HG02623 (cell line): ENCODE measurements around the gene CNTROB.

ENCODE experiments used
- ATAC-seq: cut with Tn5 transposase; IDR thresholded peaks from one replicate; pipeline ENCODE4 v1.9.1; 2021; ENCODE audit warnings: moderate library complexity; ENCODE audit not compliant: unreplicated experiment

The CNTROB gene, protein sequence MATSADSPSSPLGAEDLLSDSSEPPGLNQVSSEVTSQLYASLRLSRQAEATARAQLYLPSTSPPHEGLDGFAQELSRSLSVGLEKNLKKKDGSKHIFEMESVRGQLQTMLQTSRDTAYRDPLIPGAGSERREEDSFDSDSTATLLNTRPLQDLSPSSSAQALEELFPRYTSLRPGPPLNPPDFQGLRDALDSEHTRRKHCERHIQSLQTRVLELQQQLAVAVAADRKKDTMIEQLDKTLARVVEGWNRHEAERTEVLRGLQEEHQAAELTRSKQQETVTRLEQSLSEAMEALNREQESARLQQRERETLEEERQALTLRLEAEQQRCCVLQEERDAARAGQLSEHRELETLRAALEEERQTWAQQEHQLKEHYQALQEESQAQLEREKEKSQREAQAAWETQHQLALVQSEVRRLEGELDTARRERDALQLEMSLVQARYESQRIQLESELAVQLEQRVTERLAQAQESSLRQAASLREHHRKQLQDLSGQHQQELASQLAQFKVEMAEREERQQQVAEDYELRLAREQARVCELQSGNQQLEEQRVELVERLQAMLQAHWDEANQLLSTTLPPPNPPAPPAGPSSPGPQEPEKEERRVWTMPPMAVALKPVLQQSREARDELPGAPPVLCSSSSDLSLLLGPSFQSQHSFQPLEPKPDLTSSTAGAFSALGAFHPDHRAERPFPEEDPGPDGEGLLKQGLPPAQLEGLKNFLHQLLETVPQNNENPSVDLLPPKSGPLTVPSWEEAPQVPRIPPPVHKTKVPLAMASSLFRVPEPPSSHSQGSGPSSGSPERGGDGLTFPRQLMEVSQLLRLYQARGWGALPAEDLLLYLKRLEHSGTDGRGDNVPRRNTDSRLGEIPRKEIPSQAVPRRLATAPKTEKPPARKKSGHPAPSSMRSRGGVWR

DNA sequence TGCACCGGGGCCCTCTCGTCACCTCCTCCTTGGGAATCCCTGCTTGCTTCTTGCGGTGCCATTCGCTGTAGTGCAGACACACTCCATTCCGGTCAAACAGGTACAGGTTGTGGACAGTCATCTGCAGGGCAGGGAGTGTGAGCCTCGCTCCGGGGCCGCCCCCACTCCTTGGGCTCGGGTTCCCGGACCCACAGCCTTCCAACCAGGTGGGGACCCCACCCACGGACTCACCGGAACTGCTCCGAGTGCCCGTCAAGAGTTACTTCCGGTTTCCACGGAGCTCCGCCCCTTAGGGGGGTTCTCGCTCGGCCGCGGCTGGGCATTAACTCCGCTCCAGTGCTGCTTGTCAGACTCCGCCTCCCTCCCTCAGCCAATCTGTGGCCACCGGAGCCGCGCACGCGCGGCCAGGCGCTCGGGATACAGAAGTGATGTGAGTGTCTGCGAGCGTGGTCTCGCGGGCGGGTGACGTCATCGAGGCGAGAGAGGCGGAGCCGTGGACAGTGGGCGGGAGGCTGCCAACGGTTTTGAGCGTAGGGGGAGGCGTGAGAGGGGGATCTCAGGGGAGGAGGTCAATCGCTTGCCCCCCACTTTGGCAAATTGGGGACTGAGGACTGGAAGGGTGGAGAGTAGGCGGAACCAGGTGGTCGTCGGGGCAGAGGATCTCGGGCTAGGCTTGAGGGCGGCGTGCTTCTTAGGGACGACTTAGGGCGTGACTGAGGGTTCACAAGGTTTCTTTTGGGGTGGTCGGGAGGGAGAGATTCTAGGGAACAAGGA is at the start of gene CNTROB, which contains the start of gene TRAPPC1:
Gene CNTROB, plus strand, starts transcription at position 498 of the 774 bp plus-strand sequence. CDS start 874 bp downstream, outside the sequence.
Gene TRAPPC1, minus strand, starts transcription at position 238 of the 774 bp plus-strand sequence. Its CDS starts 117 bp downstream, at position 121.
- peak; percentile 92 for ATAC-seq

DNA sequence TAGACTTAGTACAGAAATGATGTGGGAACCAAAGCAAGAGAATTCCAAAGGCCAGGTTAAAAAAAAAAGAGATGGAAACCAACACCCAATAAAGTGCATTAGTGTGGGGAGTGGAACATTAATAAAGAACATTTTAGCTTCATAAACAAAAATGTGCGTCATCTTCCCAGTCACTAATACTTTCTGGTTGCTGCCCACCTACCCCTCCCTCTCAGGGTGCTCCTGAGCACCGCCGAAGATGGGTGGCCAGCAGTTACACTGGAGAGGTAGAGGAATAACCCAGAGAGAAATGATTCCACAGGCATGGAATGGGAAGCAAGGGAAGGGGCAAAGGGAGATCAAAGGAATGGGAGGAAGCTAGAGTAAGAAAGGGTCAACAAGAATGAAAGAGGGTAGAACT is 49.4 kb upstream of the CNTROB start:
- no peak for ATAC-seq

DNA sequence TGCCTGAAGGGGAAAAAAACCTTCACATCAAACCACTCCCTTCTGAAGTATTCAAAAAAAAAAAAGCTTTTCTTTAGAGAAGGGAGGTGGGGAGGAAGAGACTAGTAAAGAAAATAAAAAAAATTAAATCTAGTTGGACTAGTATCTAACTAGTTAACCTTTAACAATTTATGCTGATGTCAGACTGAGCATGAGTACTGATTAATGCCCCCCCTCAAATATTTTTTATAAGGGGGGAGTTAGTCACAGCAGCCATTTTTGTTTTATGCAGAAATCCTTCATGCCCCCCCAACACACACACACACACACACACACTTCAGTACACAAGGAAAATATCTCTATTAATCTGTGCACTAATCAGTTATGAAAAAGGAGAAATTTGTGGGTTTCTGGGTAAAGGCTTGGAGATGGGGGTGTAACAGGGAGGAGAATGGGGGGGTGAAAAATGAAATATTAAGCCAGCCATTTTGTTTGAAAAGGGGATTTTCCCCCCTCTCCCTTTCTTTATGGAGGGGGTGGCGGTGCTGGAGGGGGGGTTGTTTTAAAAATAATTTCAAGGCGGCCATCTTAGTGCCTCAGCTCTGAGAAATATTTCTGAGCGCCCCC is 48.1 kb upstream of the CNTROB start:
- ATAC-seq: no peak

DNA sequence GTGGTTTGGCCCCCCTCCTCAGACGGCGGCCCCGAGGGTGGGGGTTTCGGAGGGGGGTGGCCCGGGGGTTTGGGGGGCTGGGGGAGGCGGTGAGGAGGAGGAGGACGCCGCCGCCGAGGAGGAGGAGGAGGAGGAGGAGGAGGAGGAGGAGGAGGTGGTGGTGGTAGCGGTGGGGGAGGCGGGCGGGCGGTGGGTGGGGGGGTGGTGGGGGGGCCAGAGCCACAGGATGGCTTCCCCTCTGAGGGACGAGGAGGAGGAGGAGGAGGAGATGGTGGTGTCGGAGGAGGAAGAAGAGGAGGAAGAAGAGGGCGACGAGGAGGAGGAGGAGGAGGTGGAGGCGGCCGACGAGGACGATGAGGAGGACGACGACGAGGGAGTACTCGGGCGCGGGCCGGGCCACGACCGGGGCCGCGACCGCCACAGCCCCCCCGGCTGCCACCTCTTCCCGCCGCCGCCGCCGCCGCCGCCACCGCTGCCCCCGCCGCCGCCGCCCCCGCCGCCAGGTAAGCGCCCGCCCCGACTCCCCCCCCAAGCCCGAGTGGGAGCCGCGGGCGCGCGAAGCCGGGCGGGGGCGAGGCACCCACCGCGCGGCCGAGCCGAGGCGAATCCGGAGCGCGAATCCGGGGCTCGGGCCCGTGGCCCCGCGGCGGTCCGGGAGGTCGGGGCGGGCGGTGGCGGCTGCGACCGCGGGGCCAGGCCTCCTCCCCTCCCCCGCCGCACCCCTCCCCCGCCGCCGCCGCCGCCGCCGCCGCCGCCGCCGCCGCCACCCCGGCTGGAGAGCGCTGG is 47.2 kb upstream of the CNTROB start:
- no peak for ATAC-seq

DNA sequence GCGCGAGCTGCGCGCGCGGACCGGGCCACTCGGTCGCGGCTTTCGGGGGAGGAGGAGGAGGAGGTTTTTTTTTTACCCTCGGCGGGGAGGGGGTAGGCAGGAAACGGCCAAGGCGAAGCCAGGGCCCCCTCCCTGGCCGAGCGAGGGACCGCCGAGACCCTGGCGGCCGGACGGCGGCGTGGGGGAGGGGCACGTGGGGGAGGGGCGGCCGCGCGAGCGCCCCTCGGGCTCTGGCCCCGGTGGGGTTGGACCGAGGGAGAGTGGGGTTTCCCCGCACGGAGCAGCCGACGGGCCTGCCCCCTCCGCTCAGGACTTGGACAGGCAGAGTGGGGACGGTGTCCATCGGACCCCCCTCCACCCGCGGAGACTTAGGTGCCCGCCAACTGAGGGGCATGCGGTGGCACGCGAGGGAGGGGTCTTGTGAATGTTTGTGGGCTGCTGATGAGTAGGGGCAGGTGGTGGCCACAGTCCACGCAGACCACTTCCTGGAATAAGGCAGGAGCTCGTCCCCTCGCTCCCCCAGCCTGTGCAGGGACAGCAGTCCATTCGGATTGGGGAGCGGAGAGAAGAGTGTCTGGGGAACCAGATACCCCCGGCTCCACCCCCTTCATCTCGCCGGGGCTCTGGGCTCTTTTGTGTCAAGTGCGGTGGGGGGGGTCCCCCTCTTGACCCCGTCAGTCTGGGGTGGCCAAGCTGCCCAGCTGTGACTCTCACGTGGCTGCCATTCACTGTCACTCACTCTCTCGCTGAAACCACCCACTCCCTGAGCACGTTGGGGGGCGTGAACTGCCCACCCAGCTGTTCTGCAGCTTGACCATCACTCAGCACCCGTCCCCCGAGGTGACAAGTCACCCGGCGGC is 46.4 kb upstream of the CNTROB start:
- ATAC-seq: no peak

DNA sequence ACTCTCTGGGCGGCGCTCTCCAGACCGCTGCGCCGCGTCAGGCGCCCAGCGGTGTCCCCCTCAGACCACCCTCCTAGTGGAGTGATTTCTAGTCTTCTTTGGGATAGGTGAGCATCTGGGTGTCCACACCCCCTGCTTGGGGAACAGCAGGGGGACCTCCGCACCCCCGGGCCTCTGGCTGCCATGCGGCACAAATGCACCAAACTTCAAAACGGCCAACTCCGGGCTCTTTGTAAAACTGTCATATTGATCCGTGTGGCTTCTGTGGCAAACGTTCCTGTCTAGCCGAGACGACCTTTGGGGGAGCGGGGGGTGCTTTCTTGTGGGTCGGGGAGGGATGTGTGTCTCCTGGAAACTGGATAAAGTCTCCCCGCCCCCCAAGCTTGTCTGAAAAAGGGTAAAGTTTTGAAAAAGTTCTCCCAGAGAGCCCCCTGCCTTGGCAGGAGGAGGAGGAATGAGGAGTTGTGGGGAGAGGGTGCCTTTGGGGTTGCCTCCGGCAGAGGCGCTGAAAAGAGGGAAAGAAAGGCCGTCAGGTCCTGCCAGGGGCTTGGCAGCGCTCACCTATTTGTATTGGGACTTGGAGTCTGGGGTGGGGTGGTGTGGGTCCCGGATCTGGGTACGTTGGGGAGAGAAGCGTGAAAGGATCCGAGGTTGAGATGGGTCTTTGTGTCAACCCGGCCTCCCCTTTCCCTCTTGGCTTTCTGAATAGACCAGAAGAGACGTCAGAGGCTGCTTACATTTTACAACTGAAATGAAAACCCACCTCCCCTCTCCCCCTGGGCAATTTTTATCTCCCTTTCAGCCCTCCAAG is 45.6 kb upstream of the CNTROB start:
- no peak for ATAC-seq

DNA sequence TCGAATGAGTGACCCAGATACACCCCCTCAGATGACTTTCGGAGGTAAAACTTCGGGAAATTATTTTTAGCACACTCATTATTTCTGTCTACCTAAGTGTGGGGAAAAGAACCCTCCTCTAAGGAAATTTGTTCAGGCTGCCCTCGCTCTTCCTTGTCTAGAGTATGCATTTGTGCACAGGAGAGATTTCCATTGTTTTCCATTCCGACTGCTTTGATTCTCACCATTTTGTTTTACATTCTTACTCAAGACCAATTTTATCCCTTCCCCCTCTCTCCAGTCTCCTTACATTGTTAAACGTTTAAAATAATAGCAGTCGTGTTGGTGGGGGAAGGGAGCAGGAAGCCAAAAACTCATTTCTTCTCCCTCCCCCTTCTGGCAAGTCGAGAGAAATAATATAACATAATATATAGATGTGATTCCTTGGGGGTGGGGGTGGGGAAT is 44.9 kb upstream of the CNTROB start:
- no peak for ATAC-seq

DNA sequence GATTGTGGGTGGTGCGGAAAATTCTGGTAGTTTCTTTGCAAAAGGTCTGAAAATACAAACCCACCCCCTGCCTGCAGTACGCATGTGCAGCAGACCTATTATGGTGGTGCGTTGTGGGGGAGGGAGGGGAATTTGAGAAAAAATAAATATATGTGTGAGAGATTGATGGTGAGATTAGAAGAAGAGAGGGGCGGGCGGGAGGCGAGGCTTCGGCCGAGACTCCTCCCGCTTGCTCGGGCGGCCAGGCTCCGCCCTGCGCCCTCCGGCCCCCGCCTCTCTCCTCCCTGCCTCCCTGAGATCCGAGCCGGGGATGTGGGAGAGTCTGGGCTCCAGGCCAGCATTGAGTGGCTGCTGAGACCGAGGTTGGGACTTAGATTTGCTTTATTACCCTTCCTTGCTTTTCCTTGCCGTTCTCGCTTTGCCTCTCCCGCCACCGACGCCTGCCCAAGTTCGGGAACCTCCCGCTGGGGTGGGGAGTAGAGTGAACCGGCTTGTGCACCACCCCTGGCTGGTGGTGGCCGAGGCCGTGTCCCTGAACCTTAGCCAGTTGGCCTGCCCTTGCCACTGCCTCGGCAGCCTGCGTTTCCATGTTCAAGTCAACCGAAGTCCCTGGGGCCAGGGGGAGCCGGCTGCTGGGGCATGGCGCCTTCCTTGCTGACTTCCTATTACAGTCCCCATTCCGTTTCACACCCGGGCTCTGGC is 44.4 kb upstream of the CNTROB start:
- ATAC-seq: peak; percentile 43

DNA sequence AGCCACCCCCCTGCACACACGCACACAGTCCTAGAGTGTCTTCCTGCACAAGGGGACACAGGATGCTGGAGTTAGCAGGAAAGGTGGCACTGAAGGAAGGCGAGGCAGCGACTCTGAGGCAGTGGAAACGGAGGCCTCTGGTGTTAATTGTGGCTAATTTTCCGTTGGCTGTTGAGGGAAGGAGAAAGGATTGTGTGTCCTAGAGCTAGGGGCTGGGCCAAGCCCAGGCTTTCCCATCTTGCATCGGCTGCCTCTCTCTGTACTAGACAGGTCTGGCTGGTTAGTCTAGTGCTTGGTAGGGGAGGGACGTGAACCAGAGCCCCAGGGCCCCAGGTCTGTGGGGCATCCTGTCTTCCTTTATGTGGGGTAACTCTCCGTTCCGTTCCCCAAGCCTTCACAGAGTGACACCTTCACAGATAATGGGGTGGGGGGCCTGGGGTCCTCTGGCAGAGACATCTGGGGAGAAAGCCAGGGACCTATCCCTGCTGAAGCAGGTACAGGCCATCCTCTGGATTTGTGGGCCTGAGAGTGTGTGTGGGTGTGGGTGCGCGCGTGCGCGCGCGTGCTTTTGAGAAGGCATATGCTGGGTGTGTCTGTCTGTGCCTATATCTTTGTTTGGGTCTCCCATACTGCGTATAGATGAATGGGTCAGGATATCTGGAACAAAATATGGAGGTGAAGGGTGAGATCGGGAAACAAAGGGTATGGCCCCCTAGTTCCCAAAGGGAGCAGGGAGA is 43.7 kb upstream of the CNTROB start, which contains the start of gene CHD3:
Gene CHD3, plus strand, starts transcription at position 606 of the 737 bp plus-strand sequence. CDS start 212 bp downstream, outside the sequence.
- no peak for ATAC-seq

DNA sequence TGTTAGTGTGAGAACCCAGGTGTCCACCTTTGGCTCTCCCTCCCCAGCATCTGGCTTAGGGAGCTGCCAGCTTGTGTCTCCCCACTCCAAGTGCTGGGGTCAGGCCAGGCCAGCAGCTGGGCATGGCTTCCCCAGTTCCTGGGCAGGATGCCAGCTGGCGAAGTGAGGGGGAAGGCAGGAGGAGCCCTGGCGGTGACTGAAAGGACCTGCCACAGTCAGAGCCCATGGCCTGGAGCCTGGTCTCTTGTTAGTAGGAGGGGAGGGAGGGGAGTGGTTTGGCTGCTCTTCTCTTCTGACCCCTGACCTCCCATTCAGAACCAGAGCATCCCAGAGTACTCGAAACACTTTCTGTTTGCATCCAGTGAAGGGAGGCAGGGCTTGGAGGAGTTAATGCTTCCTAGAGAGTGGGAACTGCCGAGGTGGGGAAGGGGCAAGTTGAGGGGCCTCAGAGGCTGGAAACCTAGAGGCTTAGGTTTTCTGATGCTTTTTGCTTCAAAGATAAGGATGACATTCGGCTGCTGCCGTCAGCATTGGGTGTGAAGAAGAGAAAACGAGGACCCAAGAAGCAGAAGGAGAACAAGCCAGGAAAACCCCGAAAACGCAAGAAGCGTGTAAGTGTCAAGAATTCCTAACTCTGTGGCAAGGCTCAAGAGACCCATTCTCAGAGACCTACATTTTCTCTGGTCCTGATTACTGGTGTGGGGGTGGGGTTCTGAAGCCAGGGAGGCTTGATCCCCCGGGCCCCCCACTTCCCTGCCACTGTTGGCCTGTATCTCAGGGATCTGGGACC is 42.6 kb upstream of the CNTROB start:
- ATAC-seq: no peak

DNA sequence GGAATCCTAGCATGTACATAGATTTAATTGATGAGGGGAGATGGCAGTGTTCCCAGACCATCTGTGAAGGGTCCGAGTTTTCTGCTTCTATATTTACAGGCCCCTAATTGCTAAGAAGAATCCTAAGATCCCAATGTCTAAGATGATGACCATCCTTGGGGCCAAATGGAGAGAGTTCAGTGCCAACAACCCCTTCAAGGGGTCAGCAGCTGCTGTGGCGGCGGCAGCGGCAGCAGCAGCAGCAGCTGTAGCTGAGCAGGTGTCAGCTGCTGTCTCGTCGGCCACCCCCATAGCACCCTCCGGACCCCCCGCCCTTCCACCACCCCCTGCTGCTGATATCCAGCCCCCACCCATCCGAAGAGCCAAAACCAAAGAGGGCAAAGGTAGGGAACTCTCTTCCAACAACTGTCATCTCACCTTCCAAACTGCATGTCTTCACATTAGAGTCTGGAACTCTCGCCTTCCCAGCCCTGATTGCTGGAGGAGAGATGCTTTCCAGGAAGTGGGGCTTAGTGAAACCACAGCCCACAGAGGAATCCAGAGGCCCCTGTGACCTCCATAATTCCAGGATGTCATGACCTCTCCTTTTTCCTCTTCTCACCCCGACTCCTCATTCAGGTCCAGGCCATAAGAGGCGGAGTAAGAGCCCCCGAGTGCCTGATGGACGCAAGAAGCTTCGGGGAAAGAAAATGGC is 38.7 kb upstream of the CNTROB start:
- ATAC-seq: no peak

DNA sequence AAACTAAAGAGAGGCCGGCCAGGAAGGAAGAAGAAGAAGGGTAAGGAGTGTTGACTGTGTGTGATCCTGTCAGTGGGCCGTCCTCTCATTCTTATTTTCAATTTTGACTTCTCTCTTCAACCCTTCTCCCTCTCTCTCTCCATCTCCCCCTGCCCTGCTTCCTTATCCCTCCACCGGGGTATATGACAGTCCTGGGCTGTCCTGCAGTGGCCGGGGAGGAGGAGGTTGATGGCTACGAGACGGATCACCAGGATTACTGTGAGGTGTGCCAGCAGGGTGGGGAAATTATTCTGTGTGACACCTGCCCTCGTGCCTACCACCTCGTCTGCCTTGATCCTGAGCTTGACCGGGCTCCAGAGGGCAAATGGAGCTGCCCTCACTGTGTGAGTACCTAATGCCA is 37.8 kb upstream of the CNTROB start:
- no peak for ATAC-seq

DNA sequence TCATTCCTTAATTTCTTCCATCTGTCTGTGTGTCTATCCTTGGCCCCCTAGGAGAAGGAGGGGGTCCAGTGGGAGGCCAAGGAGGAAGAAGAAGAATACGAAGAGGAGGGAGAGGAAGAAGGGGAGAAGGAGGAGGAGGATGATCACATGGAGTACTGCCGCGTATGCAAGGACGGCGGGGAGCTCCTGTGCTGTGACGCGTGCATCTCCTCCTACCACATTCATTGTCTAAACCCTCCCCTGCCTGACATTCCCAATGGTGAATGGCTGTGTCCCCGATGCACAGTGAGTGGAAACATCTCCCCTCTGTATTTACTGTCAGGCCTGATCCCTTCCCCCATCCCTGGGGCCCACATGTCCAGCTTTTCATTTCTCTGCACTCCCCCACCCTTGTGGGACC is 37.1 kb upstream of the CNTROB start:
- no peak for ATAC-seq

DNA sequence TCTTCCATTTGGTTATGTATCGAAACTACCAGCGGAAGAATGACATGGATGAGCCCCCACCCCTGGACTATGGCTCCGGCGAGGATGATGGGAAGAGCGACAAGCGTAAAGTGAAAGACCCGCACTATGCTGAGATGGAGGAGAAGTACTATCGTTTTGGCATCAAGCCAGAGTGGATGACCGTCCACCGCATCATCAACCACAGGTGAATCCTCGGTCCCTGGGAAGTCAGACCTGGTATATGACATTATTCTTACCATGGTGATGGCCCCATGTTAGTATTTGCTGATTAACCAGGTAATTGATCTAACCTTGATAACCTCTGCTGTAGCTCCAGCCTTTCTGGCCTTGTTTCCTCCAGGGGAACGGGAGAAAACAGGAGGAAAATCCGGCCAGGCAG is 34.9 kb upstream of the CNTROB start:
- no peak for ATAC-seq

DNA sequence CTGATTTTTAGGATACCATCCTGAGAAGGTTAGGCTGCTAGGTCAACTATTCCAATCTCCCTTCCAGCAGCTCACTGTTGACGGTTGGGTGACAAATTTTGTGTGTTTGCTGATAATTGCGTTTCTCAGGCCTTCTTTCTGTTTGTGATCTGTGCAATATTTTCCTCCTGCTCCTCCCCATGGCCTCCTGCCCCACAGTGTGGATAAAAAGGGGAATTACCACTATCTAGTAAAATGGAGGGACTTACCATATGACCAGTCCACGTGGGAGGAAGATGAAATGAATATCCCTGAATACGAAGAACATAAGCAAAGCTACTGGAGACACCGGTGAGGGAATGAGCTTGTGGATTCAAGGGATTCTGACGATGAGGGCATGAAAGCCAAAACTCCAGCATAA is 34.2 kb upstream of the CNTROB start:
- no peak for ATAC-seq
